Glutamatergic neuron (in vitro differentiated cells): ENCODE measurements around the gene SLC2A10. TPM values are rescaled to one million over a fixed set of nuclear protein-coding genes. Genes with fewer than 3 reads are reported as not detected.

ENCODE experiments used
- DNase-seq: peaks from one replicate; pipeline ENCODE4 v3.0.0; 2022
- H3K27ac Mint-ChIP-seq: one replicate; pipeline ENCODE4 v1.8.0; 2020; ENCODE audit warnings: mild to moderate bottlenecking, mixed read lengths, inconsistent platforms; ENCODE audit not compliant: unreplicated experiment
- H3K27me3 Mint-ChIP-seq: one replicate; pipeline ENCODE4 v1.8.0; 2020; ENCODE audit warnings: mild to moderate bottlenecking, moderate library complexity, mixed read lengths, inconsistent platforms; ENCODE audit not compliant: unreplicated experiment
- H3K36me3 Mint-ChIP-seq: one replicate; pipeline ENCODE4 v1.8.0; 2020; ENCODE audit warnings: mild to moderate bottlenecking, mixed read lengths, inconsistent platforms; ENCODE audit not compliant: unreplicated experiment
- H3K4me1 Mint-ChIP-seq: one replicate; pipeline ENCODE4 v1.8.0; 2020; ENCODE audit warnings: mild to moderate bottlenecking, low read depth, mixed read lengths, inconsistent platforms; ENCODE audit not compliant: unreplicated experiment
- H3K4me3 Mint-ChIP-seq: one replicate; pipeline ENCODE4 v1.8.0; 2020; ENCODE audit warnings: mild to moderate bottlenecking, mixed read lengths, inconsistent platforms; ENCODE audit not compliant: unreplicated experiment
- H3K9me3 Mint-ChIP-seq: one replicate; pipeline ENCODE4 v1.8.0; 2020; ENCODE audit warnings: mild to moderate bottlenecking, moderate library complexity, mixed read lengths, inconsistent platforms; ENCODE audit not compliant: unreplicated experiment
- CTCF ChIP-seq: fragments of 200-600 bp; sonication (generic); IDR thresholded peaks from one replicate; pipeline ENCODE4 v1.5.0; 2021; ENCODE audit not compliant: partially characterized antibody, unreplicated experiment
- total RNA-seq: library from RNA; stranded (reverse); fragmentation: NEBNext Ultra II Directional; extraction: Animal tissue kit (Norgen Biotek cat#: 25700); gene quantifications from one replicate; pipeline ENCODE4 v1.2.1, GENCODE V29; 2021; ENCODE audit not compliant: unreplicated experiment

SLC2A10 gene
- total RNA-seq, 1 donor from 2014 or later, result 0.37 TPM

- peaks cover 5% of the 10 kb centered on the region for H3K36me3 Mint-ChIP-seq
- peaks cover 3% of the 10 kb centered on the region for H3K4me1 Mint-ChIP-seq
- H3K27ac Mint-ChIP-seq, result no peak overlapping the region
- H3K4me3 Mint-ChIP-seq, result no peak overlapping the region
- TF ChIP-seq CTCF, result no peak
- DNase-seq, result no peak
- peaks cover 9% of the 10 kb centered on the region for H3K27me3 Mint-ChIP-seq
- no peaks in the 10 kb centered on the region for H3K9me3 Mint-ChIP-seq
These were observed 8.5 kb downstream of the SLC2A10 start for GRCh38 chr20:46717818-46718541.

- Mint-ChIP-seq H3K4me3 (no peak overlapping the region), H3K36me3 (peaks cover 5% of the 10 kb centered on the region), H3K27ac (no peak overlapping the region), H3K4me1 (no peaks in the 10 kb centered on the region), H3K9me3 (no peaks in the 10 kb centered on the region), H3K27me3 (peaks cover 2% of the 10 kb centered on the region)
- TF ChIP-seq CTCF, result no peak
- DNase-seq, result no peak
These were observed 10.6 kb downstream of the SLC2A10 start for GRCh38 chr20:46720019-46720418.

- H3K27me3 Mint-ChIP-seq, result peaks cover 2% of the 10 kb centered on the region
- no peak for DNase-seq
- no peak for TF ChIP-seq CTCF
- no peaks in the 10 kb centered on the region for H3K4me1 Mint-ChIP-seq
- no peaks in the 10 kb centered on the region for H3K9me3 Mint-ChIP-seq
- no peak overlapping the region for H3K27ac Mint-ChIP-seq
- H3K36me3 Mint-ChIP-seq, result peaks cover 5% of the 10 kb centered on the region
- no peak overlapping the region for H3K4me3 Mint-ChIP-seq
These were observed 11.5 kb downstream of the SLC2A10 start for GRCh38 chr20:46720776-46721425.

- Mint-ChIP-seq H3K4me1 (no peaks in the 10 kb centered on the region), H3K27ac (no peak overlapping the region), H3K4me3 (no peak overlapping the region), H3K36me3 (peaks cover 5% of the 10 kb centered on the region), H3K9me3 (no peaks in the 10 kb centered on the region), H3K27me3 (peaks cover 2% of the 10 kb centered on the region)
- no peak for TF ChIP-seq CTCF
- DNase-seq, result no peak
These were observed 12.0 kb downstream of the SLC2A10 start for GRCh38 chr20:46721476-46721875.

- Mint-ChIP-seq H3K4me1 (no peaks in the 10 kb centered on the region), H3K27me3 (no peaks in the 10 kb centered on the region), H3K4me3 (no peak overlapping the region), H3K36me3 (peaks cover 5% of the 10 kb centered on the region), H3K9me3 (no peaks in the 10 kb centered on the region), H3K27ac (no peak overlapping the region)
- no peak for DNase-seq
- no peak for TF ChIP-seq CTCF
These were observed 13.0 kb downstream of the SLC2A10 start for GRCh38 chr20:46722450-46722849.
